SH-SY5Y (cell line): Measurements from ENCODE around the gene SLC45A1.

Experiments used
- GATA2 ChIP-seq: IDR thresholded peaks from 2 replicates; pipeline ENCODE4 v1.6.1; 2011; ENCODE audit warnings: mild to moderate bottlenecking, low read depth, low read length
- GATA3 ChIP-seq: IDR thresholded peaks from 2 replicates; pipeline ENCODE4 v1.6.1; 2011; ENCODE audit warnings: low read depth, mild to moderate bottlenecking, low read length, moderate library complexity

Gene SLC45A1

GRCh38 chr1:8326265-8326664, 8.4 kb downstream of the SLC45A1 start:
- no peak for TF ChIP-seq GATA3
- TF ChIP-seq GATA2: no peak

- TF ChIP-seq GATA2 (no peak), GATA3 (no peak)
Observed at GRCh38 chr1:8328271-8328670, 10.4 kb downstream of the SLC45A1 start.

GRCh38 chr1:8329439-8329838, 11.5 kb downstream of the SLC45A1 start:
- TF ChIP-seq GATA2 (no peak), GATA3 (no peak)

- no peak for TF ChIP-seq GATA2
- TF ChIP-seq GATA3: no peak
Observed at GRCh38 chr1:8329858-8330257, 11.9 kb downstream of the SLC45A1 start.

- TF ChIP-seq GATA2: no peak
Observed at GRCh38 chr1:8330271-8331125, 12.6 kb downstream of the SLC45A1 start.

- TF ChIP-seq GATA3 (no peak), GATA2 (no peak)
Observed at GRCh38 chr1:8332806-8333205, 14.9 kb downstream of the SLC45A1 start.

GRCh38 chr1:8333246-8333987, 15.5 kb downstream of the SLC45A1 start:
- TF ChIP-seq GATA3 (no peak), GATA2 (no peak)

GRCh38 chr1:8334106-8334851, 16.4 kb downstream of the SLC45A1 start:
- TF ChIP-seq GATA3 (no peak), GATA2 (no peak)

- TF ChIP-seq GATA2: no peak
- TF ChIP-seq GATA3: no peak
Observed at GRCh38 chr1:8335246-8335645, 17.3 kb downstream of the SLC45A1 start.

GRCh38 chr1:8337776-8338525, 20.0 kb downstream of the SLC45A1 start:
- TF ChIP-seq GATA3: no peak
- no peak for TF ChIP-seq GATA2

GRCh38 chr1:8338526-8339202, 20.8 kb downstream of the SLC45A1 start:
- TF ChIP-seq GATA2 (no peak), GATA3 (no peak)

GRCh38 chr1:8339203-8339600, 21.3 kb downstream of the SLC45A1 start:
- TF ChIP-seq GATA3 (no peak), GATA2 (no peak)

GRCh38 chr1:8340448-8340847, 22.5 kb downstream of the SLC45A1 start:
- TF ChIP-seq GATA3: no peak
- no peak for TF ChIP-seq GATA2
